ENCODE measurements around the gene L3MBTL3. TPM values are rescaled to one million over a fixed set of nuclear protein-coding genes. Genes with fewer than 3 reads are reported as not detected.
"Not testable (repeated sequence)": the region's sequence is repeated elsewhere in the genome, so short reads cannot be mapped to it uniquely, and the experiment has no call there.

L3MBTL3 gene
- total RNA-seq, 1 donor from 2014 or later: 20.8 TPM

DNA sequence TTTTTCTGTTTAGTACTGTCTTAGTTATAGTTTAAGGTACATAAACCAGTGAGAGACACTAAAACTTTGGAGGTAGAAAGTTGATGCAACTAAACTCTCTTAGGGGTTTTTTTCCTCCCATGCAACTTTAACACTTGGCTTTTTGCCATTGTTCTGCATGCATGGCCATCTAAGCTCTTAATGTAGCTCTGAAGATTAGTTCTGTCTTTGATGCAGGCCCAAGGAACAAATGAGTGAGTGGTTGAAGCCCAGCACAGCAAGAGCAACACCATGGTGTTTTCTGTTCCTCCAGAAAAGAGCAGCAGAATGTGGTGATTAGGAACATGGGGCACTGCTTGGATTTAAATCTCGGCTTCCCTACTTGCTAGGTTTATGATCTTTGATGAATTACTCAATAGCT lies 89.3 kb downstream of the L3MBTL3 start:
- no peak for DNase-seq (ENCODE audit: extremely low spot score, unreplicated experiment)
- Mint-ChIP-seq H3K27me3 (ENCODE audit: unreplicated experiment) (no peaks in the 10 kb centered on the region), H3K27ac (ENCODE audit: unreplicated experiment) (no peak overlapping the region), H3K36me3 (ENCODE audit: unreplicated experiment) (peaks cover 30% of the 10 kb centered on the region), H3K9me3 (ENCODE audit: unreplicated experiment) (peaks cover 7% of the 10 kb centered on the region), H3K4me3 (ENCODE audit: unreplicated experiment) (no peak overlapping the region), H3K4me1 (ENCODE audit: unreplicated experiment) (no peaks in the 10 kb centered on the region)
- TF ChIP-seq, protein P1, sequence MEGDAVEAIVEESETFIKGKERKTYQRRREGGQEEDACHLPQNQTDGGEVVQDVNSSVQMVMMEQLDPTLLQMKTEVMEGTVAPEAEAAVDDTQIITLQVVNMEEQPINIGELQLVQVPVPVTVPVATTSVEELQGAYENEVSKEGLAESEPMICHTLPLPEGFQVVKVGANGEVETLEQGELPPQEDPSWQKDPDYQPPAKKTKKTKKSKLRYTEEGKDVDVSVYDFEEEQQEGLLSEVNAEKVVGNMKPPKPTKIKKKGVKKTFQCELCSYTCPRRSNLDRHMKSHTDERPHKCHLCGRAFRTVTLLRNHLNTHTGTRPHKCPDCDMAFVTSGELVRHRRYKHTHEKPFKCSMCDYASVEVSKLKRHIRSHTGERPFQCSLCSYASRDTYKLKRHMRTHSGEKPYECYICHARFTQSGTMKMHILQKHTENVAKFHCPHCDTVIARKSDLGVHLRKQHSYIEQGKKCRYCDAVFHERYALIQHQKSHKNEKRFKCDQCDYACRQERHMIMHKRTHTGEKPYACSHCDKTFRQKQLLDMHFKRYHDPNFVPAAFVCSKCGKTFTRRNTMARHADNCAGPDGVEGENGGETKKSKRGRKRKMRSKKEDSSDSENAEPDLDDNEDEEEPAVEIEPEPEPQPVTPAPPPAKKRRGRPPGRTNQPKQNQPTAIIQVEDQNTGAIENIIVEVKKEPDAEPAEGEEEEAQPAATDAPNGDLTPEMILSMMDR (IDR thresholded peaks at IDR 0.05): no peak

- Mint-ChIP-seq H3K4me1 (ENCODE audit: unreplicated experiment) (no peaks in the 10 kb centered on the region), H3K36me3 (ENCODE audit: unreplicated experiment) (peaks cover 28% of the 10 kb centered on the region), H3K27me3 (ENCODE audit: unreplicated experiment) (no peaks in the 10 kb centered on the region), H3K4me3 (ENCODE audit: unreplicated experiment) (no peak overlapping the region), H3K27ac (ENCODE audit: unreplicated experiment) (no peak overlapping the region), H3K9me3 (ENCODE audit: unreplicated experiment) (peaks cover 7% of the 10 kb centered on the region)
- TF ChIP-seq, protein P1 (IDR thresholded peaks at IDR 0.05): no peak
- no peak for DNase-seq (ENCODE audit: extremely low spot score, unreplicated experiment)
These were observed 92.7 kb downstream of the L3MBTL3 start for GRCh38 chr6:130111031-130111430.

GRCh38 chr6:130113201-130113710 lies 94.9 kb downstream of the L3MBTL3 start:
- Mint-ChIP-seq H3K27ac (ENCODE audit: unreplicated experiment) (no peak overlapping the region), H3K4me1 (ENCODE audit: unreplicated experiment) (no peaks in the 10 kb centered on the region), H3K9me3 (ENCODE audit: unreplicated experiment) (peaks cover 7% of the 10 kb centered on the region), H3K4me3 (ENCODE audit: unreplicated experiment) (no peak overlapping the region), H3K27me3 (ENCODE audit: unreplicated experiment) (no peaks in the 10 kb centered on the region), H3K36me3 (ENCODE audit: unreplicated experiment) (peaks cover 25% of the 10 kb centered on the region)
- DNase-seq (ENCODE audit: extremely low spot score, unreplicated experiment): no peak
- TF ChIP-seq, protein P1 (IDR thresholded peaks at IDR 0.05): no peak

GRCh38 chr6:130115036-130115435 lies 96.7 kb downstream of the L3MBTL3 start:
- TF ChIP-seq, protein P1 (IDR thresholded peaks at IDR 0.05): no peak
- no peak for DNase-seq (ENCODE audit: extremely low spot score, unreplicated experiment)
- Mint-ChIP-seq H3K4me1 (ENCODE audit: unreplicated experiment) (no peaks in the 10 kb centered on the region), H3K27ac (ENCODE audit: unreplicated experiment) (no peak overlapping the region), H3K27me3 (ENCODE audit: unreplicated experiment) (no peaks in the 10 kb centered on the region), H3K9me3 (ENCODE audit: unreplicated experiment) (peaks cover under 1% of the 10 kb centered on the region), H3K4me3 (ENCODE audit: unreplicated experiment) (no peak overlapping the region), H3K36me3 (ENCODE audit: unreplicated experiment) (peaks cover 12% of the 10 kb centered on the region)

GRCh38 chr6:130116273-130116672 lies 97.9 kb downstream of the L3MBTL3 start:
- H3K27ac Mint-ChIP-seq (ENCODE audit: unreplicated experiment): no peak overlapping the region

DNA sequence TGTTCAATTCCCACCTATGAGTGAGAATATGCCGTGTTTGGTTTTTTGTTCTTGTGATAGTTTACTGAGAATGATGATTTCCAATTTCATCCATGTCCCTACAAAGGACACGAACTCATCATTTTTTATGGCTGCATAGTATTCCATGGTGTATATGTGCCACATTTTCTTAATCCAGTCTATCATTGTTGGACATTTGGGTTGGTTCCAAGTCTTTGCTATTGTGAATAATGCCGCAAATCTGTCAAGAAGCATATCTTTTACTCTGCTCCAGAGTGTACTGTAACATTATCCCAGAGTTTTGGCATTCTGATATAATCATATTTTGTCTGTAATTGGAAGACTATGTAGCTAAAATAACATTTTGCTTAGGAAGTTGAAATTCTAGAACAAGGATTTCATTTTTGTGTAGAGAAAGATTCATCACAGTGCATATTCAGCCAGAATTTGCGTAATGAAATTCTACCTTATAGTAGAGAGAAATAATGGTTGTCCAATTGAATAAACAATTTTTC lies 98.9 kb downstream of the L3MBTL3 start:
- not testable (repeated sequence) for H3K4me1 Mint-ChIP-seq (ENCODE audit: unreplicated experiment); H3K27ac Mint-ChIP-seq (ENCODE audit: unreplicated experiment); DNase-seq (ENCODE audit: extremely low spot score, unreplicated experiment); H3K4me3 Mint-ChIP-seq (ENCODE audit: unreplicated experiment); H3K9me3 Mint-ChIP-seq (ENCODE audit: unreplicated experiment); H3K27me3 Mint-ChIP-seq (ENCODE audit: unreplicated experiment); H3K36me3 Mint-ChIP-seq (ENCODE audit: unreplicated experiment)

More at GRCh38 chr6:130116273-130116672, 97.9 kb downstream of the L3MBTL3 start:
- peaks cover 8% of the 10 kb centered on the region for H3K36me3 Mint-ChIP-seq (ENCODE audit: unreplicated experiment)
- H3K4me3 Mint-ChIP-seq (ENCODE audit: unreplicated experiment): no peak overlapping the region
- DNase-seq (ENCODE audit: extremely low spot score, unreplicated experiment): no peak
- no peaks in the 10 kb centered on the region for H3K9me3 Mint-ChIP-seq (ENCODE audit: unreplicated experiment)
- TF ChIP-seq, protein P1 (IDR thresholded peaks at IDR 0.05): no peak
- no peaks in the 10 kb centered on the region for H3K27me3 Mint-ChIP-seq (ENCODE audit: unreplicated experiment)
- H3K4me1 Mint-ChIP-seq (ENCODE audit: unreplicated experiment): no peaks in the 10 kb centered on the region
